HG02938 (cell line): ENCODE measurements around the gene ATP1A1.

Experiments used
- ATAC-seq: cut with Tn5 transposase; IDR thresholded peaks from one replicate; pipeline ENCODE4 v1.9.1; 2021; ENCODE audit warnings: mild to moderate bottlenecking, moderate library complexity; ENCODE audit not compliant: unreplicated experiment

ATP1A1 gene

GRCh38 chr1:116389013-116389412 lies 16.0 kb downstream of the ATP1A1 start:
- ATAC-seq, result no peak

DNA sequence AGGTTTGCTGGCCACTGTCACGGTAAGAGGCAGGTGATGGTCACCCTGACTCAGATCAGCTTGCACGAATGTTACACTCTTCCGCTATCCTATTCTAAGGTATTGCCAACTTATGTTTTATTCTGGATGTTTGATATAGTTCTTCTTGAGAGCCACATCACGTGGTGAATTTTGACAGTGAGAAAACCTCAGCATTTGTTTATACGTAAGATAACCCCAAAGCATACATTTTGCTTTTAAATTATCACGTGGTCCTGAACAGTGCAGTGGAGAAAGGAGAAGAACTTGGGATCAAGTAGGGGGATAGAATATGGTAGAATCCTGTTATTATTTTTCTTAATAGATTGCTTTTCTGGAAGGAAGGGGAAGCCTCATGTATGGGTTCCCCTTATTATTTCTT lies 16.6 kb downstream of the ATP1A1 start:
- ATAC-seq, result no peak

DNA sequence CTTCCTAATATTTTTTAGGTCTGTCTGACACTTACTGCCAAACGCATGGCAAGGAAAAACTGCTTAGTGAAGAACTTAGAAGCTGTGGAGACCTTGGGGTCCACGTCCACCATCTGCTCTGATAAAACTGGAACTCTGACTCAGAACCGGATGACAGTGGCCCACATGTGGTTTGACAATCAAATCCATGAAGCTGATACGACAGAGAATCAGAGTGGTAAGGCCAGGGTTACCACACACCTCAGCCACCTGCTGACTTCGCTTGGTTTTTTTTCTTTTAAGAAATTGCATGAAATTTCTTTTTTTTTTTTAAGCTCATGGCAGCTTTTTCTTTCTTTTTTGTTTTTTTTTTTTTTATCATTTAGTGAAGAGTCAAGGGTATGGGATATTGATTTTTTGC lies 17.2 kb downstream of the ATP1A1 start:
- ATAC-seq, result no peak

GRCh38 chr1:116391185-116391584 lies 18.1 kb downstream of the ATP1A1 start:
- no peak for ATAC-seq

DNA sequence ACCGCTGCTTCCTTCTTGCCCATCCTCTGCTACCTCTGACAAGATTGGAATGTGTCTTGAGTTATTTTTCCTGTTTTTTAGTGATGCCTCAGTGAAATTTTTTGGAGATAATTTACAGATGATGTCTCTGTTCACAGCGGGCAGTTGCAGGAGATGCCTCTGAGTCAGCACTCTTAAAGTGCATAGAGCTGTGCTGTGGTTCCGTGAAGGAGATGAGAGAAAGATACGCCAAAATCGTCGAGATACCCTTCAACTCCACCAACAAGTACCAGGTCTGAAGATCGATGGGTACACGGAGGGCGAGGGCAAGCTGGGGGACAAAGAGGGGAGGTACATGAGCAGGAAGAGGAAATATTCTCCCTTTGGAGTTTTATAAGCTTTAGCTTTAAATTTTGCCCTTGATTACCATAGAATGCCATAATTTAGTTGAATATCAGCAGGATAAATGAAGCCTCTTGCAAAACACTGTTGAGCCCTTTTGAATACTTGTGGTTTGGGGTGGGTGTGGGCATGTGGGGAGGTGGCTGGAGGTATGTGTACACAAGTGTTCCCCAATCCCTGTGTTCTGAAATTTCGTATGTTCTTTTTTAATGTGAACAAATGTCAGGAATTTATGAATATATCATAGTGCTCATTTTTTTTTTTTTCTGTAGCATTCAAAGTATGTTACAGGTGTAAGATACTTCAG lies 19.8 kb downstream of the ATP1A1 start:
- no peak for ATAC-seq

DNA sequence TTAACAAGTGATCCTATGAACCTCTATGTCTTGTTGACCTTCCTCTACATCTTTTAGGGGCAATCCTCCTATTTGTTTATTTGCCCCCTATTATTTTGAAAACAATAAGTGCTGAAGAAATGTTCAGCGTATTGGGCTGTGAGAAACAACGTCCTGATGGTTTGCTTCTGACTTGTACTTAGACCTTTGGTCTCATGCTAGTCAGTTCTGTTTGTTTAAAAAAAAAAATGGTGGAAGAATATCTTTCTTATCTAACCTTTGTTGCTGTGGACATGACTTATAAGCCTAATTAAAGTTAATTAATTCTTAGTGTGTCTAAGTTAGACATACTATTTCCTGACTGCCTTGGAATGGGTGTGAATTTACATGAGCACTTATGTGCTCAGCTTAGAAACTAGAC lies 20.7 kb downstream of the ATP1A1 start:
- ATAC-seq, result no peak

DNA sequence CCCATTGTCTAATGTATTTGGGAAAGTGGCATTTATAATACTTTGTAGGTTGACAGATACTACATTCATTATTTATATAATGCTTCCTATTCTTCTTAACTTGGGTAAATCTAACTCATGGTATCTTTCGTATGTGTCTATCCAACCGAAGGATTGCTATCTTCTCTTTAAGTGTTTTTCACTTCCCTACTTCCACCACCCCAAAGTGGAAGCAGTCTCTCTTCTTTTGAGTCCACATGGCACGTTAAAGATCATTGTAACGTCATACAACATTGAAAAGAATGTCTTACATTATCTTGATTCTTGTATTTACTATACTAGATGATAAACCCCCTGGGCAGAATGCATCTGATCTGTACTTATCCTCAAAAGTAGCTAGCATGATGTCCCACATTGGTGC lies 21.2 kb downstream of the ATP1A1 start:
- ATAC-seq, result no peak

DNA sequence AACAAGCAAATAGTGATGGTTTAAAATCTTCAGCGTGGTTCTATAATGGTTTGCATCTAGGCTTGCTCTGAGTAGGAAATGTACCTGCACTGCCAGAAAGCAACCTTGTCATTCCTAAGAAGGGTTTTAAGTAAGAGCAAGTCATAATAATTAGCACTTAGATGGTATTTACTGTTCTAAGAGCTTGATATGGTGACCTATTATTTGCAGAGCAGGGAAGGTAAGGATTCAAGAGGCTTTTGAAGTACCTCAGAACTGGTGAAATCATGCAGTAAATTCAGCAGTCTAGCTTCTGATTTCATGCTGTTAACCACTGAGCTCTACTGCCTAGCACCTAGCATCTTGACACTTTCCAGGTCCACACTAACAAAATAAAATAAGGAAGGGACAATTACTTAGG lies 23.7 kb downstream of the ATP1A1 start:
- ATAC-seq, result no peak

- no peak for ATAC-seq
Measured at GRCh38 chr1:116397728-116398127, 24.7 kb downstream of the ATP1A1 start.

- no peak for ATAC-seq
Measured at GRCh38 chr1:116400780-116401179, 27.7 kb downstream of the ATP1A1 start.

- ATAC-seq, result no peak
Measured at GRCh38 chr1:116401646-116402176, 28.7 kb downstream of the ATP1A1 start.

DNA sequence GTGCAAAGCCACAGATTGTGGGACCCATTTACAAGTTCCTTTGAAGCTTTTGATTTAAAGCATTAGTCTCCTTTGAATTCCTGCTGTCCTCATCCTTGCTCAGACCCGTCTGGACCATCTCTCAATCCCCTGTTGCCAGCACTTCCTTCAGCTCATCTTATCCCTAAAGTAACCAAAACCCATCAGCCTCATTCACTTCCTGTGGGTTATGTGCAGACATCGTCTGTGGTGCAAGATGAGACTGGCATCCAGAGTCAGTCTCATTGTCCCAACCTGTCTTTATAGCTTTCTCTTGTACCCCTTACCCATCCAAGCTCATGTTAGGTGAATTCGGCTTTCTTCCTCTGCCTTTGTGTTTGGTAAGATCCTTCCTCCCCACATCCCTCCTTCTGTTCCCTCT lies 29.3 kb downstream of the ATP1A1 start:
- ATAC-seq, result no peak

GRCh38 chr1:116403496-116404136 lies 30.6 kb downstream of the ATP1A1 start:
- ATAC-seq, result no peak

DNA sequence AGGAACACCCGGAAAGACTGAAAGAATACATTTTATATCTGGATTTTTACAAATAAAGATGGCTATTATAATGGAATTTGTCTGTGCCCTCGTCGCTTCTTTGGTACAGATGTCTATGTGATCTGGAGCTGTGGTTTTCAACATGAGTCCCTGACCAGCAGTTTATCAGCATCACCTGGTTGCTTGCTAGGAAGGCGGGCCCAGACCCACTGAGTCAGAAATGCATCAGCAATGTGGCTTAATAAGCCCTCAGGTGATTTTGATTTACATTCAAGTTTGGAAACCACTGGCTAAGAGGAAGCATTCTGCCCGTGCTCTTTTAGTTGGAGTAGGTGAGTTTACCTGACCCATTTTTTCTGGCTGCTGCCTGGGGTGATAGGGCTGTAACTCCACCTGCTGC lies 31.7 kb downstream of the ATP1A1 start:
- ATAC-seq, result no peak

DNA sequence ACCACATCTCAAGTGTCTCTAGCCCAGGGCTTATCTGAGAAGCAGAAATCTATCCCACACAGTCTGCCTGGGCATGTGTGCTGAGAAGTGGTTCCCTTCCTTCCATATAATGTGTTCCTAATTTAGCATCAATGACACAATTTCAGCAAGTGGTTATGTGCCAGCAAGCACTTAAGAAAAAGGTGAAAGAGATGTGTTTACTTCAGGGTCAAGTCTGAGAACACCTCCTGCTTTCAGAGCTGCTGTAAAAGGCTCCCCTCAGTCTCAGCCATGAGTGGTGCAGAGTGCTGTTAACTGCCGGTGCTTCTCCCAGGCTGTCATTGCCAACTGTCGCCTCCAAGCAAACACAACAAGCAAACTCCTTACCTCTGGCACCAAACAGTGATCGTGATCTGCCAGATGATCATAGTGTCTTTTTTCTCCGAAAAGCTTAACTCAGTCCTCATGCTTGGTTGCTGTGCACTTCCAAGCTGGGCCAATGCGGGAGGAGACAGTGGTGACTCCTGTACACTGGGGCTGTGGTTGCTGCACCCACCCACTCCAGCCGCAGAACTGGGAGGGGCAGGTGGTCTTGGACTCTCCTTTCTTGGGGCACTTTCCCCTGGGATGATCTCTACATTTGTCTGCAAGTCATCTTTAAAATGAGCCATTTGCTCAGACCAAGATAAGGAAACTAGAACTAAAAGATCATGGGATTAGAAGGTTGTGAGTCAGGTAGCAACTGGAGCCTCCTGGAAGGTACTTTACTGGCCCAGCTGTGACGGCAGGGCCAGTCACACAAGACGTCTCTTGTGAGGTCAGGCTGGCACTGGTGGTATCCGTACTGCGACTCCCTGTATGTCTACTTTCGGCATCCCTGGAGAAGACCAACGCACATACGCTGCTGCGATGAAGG lies 32.4 kb downstream of the ATP1A1 start:
- ATAC-seq, result no peak

GRCh38 chr1:116407033-116407432 lies 34.0 kb downstream of the ATP1A1 start:
- ATAC-seq, result no peak

- no peak for ATAC-seq
Measured at GRCh38 chr1:116408193-116408592, 35.1 kb downstream of the ATP1A1 start.

- ATAC-seq, result no peak
Measured at GRCh38 chr1:116408803-116409720, 36.0 kb downstream of the ATP1A1 start.

DNA sequence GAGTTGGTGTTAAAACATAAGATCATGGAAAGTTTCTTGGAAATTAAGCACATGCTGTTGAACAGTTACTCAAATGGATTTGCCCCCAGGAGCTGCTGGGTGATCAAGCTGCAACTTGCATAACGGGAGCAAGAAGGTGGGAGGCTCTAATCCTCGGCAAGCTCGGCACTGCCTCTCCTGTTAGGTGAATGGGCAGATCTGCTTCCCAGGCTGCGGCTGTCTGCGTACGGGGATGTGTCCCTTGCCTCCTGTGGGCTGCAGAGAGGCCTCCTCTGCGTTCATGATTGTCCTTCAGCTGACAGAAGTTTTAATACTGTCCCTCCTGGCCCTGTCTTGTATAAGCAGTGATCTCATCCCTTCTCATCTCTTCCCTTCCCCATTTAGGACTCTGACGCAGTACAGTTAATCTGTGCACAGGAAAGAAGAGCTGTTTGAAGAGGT lies 36.7 kb downstream of the ATP1A1 start:
- no peak for ATAC-seq

DNA sequence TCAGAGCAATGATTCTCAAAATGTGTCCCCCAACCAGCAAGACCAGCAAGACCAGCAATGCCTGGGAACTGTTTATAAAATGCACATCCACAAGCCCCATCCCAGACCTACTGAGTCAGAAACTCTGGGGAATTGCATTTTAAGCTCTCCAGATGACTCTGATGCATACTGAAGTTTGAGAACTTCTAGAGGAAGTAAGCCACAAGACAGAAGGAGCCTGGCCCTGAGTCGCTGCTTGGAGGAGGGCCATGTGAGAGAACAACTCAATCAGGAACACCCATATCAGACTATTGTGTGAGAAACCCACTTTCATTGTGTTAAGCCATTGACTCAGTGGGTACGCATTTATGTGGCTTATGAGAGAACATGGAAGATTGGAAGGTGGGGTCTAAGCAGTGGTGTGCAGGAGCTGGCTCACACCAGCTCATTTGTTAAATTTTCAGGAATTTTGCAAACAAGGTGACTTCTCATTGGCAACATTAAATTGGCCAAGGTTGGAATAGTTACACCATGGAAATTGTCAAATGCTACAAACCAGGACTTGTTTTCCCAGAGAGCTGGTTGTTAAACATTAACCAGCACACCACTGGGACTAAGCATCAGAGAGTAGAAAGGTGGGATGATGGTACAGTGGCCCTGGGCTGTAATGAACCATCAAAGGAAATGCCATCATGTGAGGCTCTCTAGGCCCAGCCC lies 38.9 kb downstream of the ATP1A1 start:
- ATAC-seq, result no peak
